ENCODE data around the gene CFAP45. TPM values are rescaled to one million over a fixed set of nuclear protein-coding genes. Genes with fewer than 3 reads are reported as not detected.

CFAP45 gene
- total RNA-seq, 1 experiment from 2014 or later = 0.48 TPM

- TF ChIP-seq, protein P1, sequence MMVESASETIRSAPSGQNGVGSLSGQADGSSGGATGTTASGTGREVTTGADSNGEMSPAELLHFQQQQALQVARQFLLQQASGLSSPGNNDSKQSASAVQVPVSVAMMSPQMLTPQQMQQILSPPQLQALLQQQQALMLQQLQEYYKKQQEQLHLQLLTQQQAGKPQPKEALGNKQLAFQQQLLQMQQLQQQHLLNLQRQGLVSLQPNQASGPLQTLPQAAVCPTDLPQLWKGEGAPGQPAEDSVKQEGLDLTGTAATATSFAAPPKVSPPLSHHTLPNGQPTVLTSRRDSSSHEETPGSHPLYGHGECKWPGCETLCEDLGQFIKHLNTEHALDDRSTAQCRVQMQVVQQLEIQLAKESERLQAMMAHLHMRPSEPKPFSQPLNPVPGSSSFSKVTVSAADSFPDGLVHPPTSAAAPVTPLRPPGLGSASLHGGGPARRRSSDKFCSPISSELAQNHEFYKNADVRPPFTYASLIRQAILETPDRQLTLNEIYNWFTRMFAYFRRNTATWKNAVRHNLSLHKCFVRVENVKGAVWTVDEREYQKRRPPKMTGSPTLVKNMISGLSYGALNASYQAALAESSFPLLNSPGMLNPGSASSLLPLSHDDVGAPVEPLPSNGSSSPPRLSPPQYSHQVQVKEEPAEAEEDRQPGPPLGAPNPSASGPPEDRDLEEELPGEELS (CRISPR knock-in tag; IDR thresholded peaks at IDR 0.05) = no peak
- no peak for TF ChIP-seq KAT7 (CRISPR knock-in tag; IDR thresholded peaks at IDR 0.05; ENCODE audit: borderline replicate concordance)
Observed at GRCh38 chr1:159941591-159942560, 41.9 kb upstream of the CFAP45 start (continued).

DNA sequence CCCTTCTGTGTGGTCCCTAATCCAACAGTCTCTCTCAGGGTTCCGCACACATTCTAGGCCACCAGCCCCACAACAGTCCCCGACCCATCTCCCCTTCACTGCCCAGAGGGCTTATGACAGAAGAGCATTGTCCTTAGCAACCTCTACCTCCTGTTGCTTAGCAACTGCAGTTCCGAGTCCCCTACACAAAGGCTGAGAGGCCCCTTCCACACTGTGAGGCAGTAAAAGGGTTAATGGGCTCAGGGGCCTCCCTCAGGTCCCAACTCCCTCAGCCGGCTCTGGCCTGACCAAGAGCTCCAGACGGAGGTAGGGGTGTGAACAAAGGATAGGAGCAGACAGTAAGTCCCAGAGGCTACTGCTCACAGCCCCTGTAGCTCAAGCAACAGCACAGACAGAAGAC is 41.2 kb upstream of the CFAP45 start:
- Mint-ChIP-seq H3K4me1 (peaks cover 59% of the 10 kb centered on the region), H3K27me3 (ENCODE audit: low read depth) (no peaks in the 10 kb centered on the region), H3K27ac (no peak overlapping the region), H3K9me3 (no peaks in the 10 kb centered on the region), H3K36me3 (peaks cover 5% of the 10 kb centered on the region; the same call in 1 of the 2 replicates), H3K4me3 (no peak overlapping the region)
- ChIA-PET POLR2A (no interaction called here), CTCF (interaction anchor here (1.5 to 10.6 kb wide), 2 partner anchors 48 to 66 kb away, joined by 5 to 202 read pairs; no protein-coding TSS in a partner anchor)
- ATAC-seq = no peak
- DNase-seq (ENCODE audit: low spot score) = no peak
- TF ChIP-seq E2F5 (CRISPR knock-in tag; IDR thresholded peaks at IDR 0.05) = no peak
- no peak for TF ChIP-seq AFF4 (CRISPR knock-in tag; IDR thresholded peaks at IDR 0.05; ENCODE audit: borderline replicate concordance)
- TF ChIP-seq USF1 (CRISPR knock-in tag; IDR thresholded peaks at IDR 0.05) = no peak
- no peak for TF ChIP-seq FOXJ3 (CRISPR knock-in tag; IDR thresholded peaks at IDR 0.05; ENCODE audit: borderline replicate concordance)
- TF ChIP-seq SMAD4 (CRISPR knock-in tag; IDR thresholded peaks at IDR 0.05) = no peak
- TF ChIP-seq, protein P2, sequence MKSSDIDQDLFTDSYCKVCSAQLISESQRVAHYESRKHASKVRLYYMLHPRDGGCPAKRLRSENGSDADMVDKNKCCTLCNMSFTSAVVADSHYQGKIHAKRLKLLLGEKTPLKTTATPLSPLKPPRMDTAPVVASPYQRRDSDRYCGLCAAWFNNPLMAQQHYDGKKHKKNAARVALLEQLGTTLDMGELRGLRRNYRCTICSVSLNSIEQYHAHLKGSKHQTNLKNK (CRISPR knock-in tag; IDR thresholded peaks at IDR 0.05) = no peak
- TF ChIP-seq USF2 (CRISPR knock-in tag; IDR thresholded peaks at IDR 0.05) = no peak
- no peak for TF ChIP-seq ZNF512 (CRISPR knock-in tag; IDR thresholded peaks at IDR 0.05; ENCODE audit: borderline replicate concordance)
- no peak for TF ChIP-seq KAT7 (CRISPR knock-in tag; IDR thresholded peaks at IDR 0.05; ENCODE audit: borderline replicate concordance)
- TF ChIP-seq, protein P3, sequence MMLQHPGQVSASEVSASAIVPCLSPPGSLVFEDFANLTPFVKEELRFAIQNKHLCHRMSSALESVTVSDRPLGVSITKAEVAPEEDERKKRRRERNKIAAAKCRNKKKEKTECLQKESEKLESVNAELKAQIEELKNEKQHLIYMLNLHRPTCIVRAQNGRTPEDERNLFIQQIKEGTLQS (CRISPR knock-in tag; conservative IDR thresholded peaks at IDR 0.05) = no peak
- no peak for TF ChIP-seq ZNF416 (CRISPR knock-in tag; IDR thresholded peaks at IDR 0.05)
- TF ChIP-seq PREB (CRISPR knock-in tag; IDR thresholded peaks at IDR 0.05; ENCODE audit: borderline replicate concordance) = no peak
- no peak for TF ChIP-seq ESRRA (CRISPR knock-in tag; IDR thresholded peaks at IDR 0.05; ENCODE audit: borderline replicate concordance)
- TF ChIP-seq MYBL2 (CRISPR knock-in tag; IDR thresholded peaks at IDR 0.05) = no peak
- TF ChIP-seq, protein P1 (CRISPR knock-in tag; IDR thresholded peaks at IDR 0.05) = no peak
- TF ChIP-seq ZNF396 (CRISPR knock-in tag; IDR thresholded peaks at IDR 0.05; ENCODE audit: borderline replicate concordance) = no peak
- TF ChIP-seq GABPB1 (CRISPR knock-in tag; IDR thresholded peaks at IDR 0.05) = no peak
- no peak for TF ChIP-seq SP1 (CRISPR knock-in tag; conservative IDR thresholded peaks at IDR 0.05)
